ENCODE data around the gene ZNF362.
A peak's percentile ranks its signal among the peaks of the same experiment; 100 is the strongest.

ZNF362 gene

GRCh38 chr1:33329600-33330305 is 73.5 kb downstream of the ZNF362 start:
- DNase-seq = no peak

- DNase-seq = no peak
Observed at GRCh38 chr1:33330361-33330890, 74.1 kb downstream of the ZNF362 start.

DNA sequence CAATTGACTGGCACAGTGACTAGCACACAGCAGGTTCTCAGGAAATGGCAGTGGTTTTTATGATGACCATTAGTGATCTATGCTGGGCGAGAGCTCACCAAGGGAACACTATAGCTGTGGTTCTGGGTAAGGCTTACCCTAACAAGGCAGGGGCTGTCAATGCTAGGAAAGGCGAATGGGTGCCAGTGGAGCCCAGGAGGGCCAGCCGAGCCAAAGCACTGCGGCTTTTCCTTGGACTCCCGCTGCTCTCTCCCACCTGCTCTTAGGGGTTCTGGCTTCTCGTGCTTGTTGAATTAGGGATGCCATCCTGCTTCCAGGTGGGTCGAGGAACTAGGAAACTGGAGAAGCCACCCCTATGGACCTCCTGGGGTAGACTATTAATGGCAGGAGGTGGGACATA is 74.6 kb downstream of the ZNF362 start:
- no peak for DNase-seq

GRCh38 chr1:33331444-33332356 is 75.4 kb downstream of the ZNF362 start:
- DNase-seq = no peak

GRCh38 chr1:33332357-33332789 is 76.1 kb downstream of the ZNF362 start:
- DNase-seq = no peak

DNA sequence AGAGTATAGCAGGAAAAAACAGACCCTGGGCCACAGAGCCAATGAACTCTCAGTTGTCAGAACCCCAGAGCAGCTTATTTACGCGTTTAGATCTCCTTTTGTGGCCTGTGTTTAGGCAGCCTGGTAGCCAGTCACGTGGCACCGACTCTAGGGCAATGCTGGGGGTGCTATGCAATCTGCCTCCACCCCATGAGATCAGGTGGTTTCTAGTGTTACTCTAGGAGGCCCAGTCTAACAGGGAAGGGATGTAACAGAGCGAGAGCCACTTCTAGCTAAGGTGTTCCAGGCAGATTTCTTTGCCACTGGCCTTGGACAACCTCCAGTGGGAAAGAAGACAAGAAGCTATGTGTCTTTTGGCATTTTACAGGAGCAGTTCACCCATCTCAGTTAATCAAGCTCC is 76.6 kb downstream of the ZNF362 start:
- DNase-seq = no peak

DNA sequence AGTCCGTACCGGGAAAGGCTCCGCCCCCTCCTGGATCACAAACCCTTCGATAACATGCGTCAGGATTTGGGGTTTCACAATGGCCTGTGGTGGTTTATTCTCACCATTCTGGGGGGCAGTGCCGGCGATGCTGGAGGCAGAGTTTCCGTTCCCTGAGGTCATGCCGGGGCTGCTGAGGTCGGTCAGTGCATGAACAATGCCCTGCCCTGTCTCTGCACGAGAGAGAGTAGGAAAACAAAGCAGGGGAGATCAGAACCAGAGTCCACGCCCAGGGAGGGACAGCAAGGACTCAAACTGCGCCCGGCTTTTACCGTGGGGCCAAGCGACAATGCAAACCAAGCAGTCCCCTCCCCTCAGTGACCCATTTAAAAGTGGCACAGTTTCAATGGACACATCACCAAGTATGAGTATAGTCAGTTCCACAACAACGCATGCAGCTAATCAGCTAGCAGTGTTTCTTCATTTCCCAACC is 77.8 kb downstream of the ZNF362 start:
- no peak for DNase-seq

GRCh38 chr1:33335020-33335419 is 78.7 kb downstream of the ZNF362 start:
- no peak for DNase-seq

- DNase-seq = no peak
Observed at GRCh38 chr1:33336580-33336979, 80.3 kb downstream of the ZNF362 start.

DNA sequence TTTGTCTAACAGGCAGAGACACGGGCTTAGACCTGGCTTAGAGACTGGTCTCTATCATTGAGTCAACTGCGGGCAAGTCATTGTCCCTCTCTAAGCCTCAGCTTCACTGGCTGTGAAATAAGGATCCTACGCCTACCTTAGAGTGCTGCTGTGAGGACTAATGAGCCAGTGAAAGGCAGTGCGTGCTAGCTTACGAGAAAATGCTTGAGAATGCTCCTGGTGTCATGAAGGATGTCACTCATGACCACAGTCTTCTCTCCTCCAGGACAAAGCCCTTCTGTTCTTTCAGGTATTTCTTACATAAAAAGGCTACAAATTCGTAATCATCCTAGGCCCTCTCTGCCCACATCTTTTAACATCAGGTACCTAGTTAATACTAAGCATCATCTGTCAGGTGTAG is 81.1 kb downstream of the ZNF362 start:
- DNase-seq = no peak

- DNase-seq = no peak
Observed at GRCh38 chr1:33338048-33338439, 81.8 kb downstream of the ZNF362 start.

- peak; percentile 77 for DNase-seq
Observed at GRCh38 chr1:33338440-33339211, 82.3 kb downstream of the ZNF362 start.

DNA sequence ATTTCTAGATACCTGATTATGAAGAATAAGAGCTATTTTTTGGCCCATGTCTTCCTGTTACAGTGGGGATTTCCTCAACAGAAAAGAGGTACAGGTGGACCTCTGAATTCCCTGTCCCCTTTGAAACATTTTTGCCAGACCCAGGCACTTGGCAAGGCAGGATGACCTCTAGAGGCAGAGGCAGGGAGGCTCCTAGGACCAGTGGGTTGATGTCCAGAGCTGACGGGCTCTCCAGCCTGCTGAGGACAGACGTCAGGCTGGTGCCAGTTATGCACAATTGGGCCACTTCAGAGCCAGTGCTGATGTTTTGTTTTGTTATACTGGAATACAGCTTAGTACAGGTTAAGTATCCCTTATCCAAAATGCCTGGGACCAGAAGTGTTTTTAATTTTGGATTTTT is 83.1 kb downstream of the ZNF362 start:
- DNase-seq = no peak

- DNase-seq = no peak
Observed at GRCh38 chr1:33341190-33341589, 84.9 kb downstream of the ZNF362 start.

DNA sequence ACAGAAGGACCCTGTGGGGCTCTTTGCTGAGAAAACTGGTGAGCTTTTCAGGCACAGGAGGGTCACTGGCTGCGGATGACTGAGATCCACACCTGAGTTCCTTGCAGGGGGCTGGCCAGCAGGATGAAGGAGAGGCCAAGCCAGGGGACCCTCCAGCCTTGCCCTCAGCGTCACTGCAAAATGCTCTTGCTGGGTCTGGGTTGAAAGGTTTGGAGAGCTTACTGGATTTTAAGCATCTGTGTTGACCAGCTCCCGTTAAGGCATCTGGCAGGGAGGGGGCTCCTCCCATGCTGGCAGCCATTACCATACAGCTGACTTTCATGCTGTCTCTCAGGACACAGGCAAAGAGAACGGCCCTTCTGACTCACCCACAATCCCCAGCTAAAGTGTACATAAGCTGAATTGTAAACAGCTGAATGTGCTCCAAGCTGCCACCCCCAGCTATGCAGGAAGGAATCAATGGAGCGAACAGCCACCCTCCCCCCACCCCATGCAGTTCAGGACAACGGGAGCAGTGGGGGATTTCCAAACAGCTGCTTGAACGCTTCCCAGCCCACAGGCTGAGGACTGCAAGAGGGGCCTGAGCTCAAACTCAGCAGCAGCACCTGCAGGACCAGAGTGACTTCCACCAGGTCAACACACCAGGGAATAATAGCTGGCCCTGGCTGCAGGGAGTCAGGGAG is 85.9 kb downstream of the ZNF362 start:
- peak; percentile 81 for DNase-seq

- DNase-seq = no peak
Observed at GRCh38 chr1:33343539-33343938, 87.2 kb downstream of the ZNF362 start.

DNA sequence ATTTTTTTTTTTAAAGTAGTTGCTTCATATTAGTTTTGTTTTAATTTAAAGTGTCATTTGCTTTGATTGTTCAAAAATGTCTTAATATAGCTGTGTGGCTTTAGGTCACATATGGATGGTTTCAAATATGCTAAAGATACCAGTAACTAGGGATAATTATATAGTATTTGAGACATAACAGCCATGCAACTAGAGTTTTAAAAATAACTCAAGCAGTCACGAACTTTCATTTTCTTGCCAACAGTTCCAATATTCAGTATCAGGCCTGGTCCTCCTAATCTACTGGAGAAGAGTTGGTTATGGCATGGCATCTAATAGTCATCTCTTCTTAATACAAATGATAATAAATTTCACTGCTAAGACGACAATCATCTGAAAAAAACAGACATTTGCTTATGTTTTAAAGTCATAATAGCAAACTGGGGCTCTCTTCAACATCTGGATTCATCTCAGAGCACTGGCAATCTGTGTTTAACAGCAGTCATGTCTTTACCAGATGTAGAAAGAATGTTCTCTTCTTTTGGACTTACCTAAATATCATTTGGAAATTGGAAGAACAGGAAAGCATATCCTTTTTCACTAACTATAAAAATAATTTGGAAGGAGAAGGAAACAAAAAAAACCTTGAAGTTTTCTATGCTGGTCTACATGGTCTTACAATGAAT is 88.7 kb downstream of the ZNF362 start:
- no peak for DNase-seq

- no peak for DNase-seq
Observed at GRCh38 chr1:33346533-33346926, 90.2 kb downstream of the ZNF362 start.

DNA sequence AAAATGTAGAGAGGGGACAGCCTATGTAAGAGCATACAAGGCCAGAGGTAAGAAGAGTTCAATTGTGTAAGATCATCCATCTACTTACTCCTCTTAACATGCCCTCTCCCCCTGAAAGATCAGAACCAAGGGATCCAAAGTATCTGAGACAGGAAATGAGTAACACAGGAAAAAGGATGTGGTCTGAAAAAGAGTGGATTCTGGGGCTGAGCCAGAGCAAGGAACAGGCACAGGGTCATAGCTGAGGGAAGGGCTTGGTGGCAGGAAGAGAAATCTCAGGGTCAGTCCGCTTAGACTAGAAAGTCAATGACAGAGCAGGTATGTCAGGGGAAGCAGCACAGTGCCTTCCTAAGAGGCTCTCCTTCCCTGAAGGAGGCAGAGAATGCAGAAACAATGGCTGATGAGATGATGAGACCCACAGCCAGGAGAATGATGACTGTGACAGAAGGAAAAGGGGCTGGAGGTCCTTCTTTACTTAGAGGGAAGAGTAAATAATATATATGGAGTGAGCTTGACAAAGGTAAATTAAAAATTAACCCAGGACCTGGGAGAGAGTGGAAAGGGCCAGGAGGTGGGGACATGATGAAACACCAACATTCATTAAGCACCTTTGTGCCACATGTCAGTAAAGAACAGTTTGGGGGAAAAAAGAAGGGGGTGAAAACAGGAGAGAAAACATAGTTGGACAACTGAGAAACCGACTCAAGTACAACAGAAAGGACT is 90.8 kb downstream of the ZNF362 start:
- peak; percentile 94 for DNase-seq

- DNase-seq = peak; percentile 43
Observed at GRCh38 chr1:33347650-33347992, 91.3 kb downstream of the ZNF362 start.

DNA sequence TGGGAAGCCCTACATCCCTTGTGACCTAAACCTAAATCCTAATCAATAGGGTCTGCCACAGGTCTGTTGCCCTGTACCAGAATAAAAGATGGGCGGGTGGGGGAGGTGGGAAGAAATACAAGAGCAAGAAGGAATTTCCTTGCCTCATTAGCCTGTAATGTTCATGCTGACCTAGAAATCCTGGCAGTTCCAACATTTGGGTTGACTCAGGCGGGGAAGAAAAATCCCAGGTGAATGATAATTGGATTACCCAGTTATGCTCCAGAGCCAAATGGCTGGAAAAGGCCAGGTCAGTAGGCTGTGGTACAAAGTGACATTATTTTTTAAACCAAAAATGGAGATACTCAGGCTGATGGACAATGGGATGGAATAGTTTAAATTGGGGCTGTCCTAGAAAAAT is 91.9 kb downstream of the ZNF362 start:
- peak; percentile 63 for DNase-seq
